Effector CD8-positive, alpha-beta T cell (primary cell): Measurements from ENCODE around the gene TLR8.

Experiments used
- DNase-seq: peaks from one replicate; lab custom pipeline; 2025; lab: John Stamatoyannopoulos, UW

Gene TLR8

DNA sequence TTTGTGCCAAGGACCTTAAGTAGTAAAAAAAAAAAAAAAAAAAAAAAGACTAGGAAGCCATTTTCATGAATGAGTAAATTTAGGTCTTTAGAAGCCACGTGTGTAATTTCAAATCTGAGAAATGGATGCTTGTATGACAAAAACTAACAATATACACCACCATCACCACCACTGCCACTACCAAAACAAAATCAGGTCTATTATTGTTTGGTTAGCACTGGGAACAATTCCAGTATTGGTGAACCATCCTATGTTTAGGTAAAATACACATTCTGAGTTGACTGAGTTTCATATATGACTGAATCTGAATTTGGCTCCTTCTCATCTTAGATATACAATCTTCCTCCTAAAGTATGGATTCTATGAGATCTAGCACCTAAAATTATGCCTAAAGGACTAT is 59.7 kb downstream of the TLR8 start:
- no peak for DNase-seq

GRCh38 chrX:12967711-12968465 is 61.5 kb downstream of the TLR8 start:
- no peak for DNase-seq

DNA sequence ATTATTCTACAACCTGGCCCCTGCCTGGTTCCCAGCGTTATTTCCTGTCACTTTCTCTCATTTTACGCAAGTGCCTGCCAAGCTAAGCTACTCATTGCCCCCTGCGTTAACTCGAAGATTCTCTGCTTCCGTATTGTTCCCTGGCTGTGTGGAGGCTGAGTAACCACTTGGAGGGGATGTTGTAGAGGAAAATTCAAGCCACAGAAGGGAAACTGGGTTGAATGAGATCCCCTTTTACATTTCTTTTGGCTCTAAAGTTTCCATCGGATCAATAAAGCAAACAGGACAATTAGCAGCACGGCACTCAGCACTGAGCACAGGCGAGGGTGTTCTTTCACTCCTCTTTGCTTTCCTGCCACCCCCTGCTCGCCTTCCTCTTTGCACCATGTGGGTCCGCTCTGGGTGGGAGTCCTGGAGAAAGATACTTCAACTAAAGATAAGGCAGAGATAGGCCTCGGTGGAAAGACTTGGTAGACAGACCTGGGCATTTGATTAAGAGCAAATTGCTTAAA is 64.3 kb downstream of the TLR8 start:
- peak; percentile 9 for DNase-seq

GRCh38 chrX:12971282-12972003 is 65.0 kb downstream of the TLR8 start:
- DNase-seq: peak; percentile 2

GRCh38 chrX:12972243-12972642 is 65.8 kb downstream of the TLR8 start:
- no peak for DNase-seq
